Activated CD4-positive, CD25-positive, alpha-beta regulatory T cell treated with anti-CD3 and anti-CD28 coated beads, Interleukin-2, amount 50 U/mL, for 24 hours (primary cell): ENCODE measurements around the gene EHD1.

Source experiments
- ATAC-seq, 2 donors: fragments of 150-1000 bp; cut with Tn5 transposase; one replicate each; pipeline ENCODE4 v1.10.0; 2021; ENCODE audit warnings: mild to moderate bottlenecking in 1 of 2, moderate library complexity in 1 of 2

Gene EHD1

GRCh38 chr11:64878494-64879243 is at the start of gene EHD1:
EHD1 (minus strand) TSS chr11:64878621; CDS start chr11:64878464, 157 bp downstream.
- ATAC-seq, result peak; percentile 83 to 85

DNA sequence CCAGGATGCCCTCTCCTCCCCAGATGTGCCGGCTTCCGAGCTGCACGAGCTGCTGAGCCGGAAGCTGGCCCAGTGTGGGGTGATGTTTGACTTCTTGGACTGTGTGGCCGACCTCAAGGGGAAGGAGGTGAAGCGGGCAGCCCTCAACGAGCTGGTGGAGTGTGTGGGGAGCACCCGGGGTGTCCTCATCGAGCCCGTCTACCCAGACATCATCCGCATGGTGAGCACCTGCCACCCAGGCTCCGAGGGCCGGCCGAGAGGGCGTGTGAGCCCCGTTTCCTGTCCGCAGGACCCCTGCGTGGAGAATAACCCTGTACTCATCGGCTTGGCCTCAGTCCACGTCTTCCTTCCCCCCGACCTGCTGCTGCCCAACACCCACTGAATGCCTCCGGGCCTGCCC is 48.3 kb upstream of the EHD1 start:
- no peak for ATAC-seq

GRCh38 chr11:64925536-64926436 is 47.4 kb upstream of the EHD1 start:
- no peak for ATAC-seq

GRCh38 chr11:64924910-64925284 is 46.5 kb upstream of the EHD1 start:
- peak in 1 of 2 donors; percentile 0 for ATAC-seq

GRCh38 chr11:64923944-64924909 is 45.8 kb upstream of the EHD1 start, which contains the start of gene PPP2R5B:
PPP2R5B (plus strand) TSS chr11:64924689; CDS start chr11:64925735, 1,046 bp downstream.
- ATAC-seq, result peak; percentile 96 to 97

DNA sequence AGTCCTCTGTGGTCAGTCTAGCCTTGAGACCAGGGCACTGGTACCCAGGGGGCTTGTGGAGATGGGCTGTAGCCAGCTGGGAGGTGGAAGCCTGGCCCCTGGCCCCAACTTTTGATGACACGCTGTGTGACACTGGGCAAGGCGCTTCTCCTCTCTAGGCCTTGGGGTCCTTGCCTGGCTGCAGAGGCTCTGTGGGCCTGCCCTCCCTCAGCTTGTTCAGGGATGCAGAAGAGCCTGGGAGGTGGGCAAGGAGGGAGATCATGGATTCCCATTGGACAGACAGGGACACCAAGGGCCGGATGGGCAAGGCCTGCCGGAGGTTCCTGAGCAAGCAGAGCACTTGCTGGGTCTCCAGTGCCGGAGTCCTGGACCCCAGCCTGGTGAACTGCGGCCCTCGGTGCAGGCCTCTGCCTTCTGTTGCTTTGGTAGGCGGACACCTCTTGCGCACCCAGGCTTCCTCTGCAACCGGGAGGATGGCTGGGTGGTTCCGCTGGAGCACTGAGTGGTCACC is 44.8 kb upstream of the EHD1 start:
- ATAC-seq, result no peak

- ATAC-seq, result no peak
These were observed 43.0 kb upstream of the EHD1 start for GRCh38 chr11:64921384-64921783.

DNA sequence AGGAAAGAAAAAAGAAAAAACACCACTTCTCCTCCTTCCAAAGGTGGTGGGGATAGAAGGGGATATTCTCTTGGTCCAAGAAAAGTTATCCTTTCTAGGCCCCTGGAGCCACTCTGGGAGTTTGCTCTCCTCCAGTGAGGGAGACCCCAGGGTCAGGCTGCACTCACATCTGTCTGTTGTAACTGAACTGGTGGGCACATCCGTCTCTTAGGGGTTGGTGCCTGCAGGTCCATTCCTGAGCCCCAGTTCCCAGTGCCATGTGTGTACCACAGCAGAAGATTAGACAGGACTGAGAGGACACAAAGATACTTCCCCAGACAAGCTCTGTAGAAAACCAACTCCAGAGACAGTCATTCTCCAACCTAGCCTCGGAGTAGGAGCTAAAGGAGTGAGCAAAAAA is 41.7 kb upstream of the EHD1 start:
- no peak for ATAC-seq

DNA sequence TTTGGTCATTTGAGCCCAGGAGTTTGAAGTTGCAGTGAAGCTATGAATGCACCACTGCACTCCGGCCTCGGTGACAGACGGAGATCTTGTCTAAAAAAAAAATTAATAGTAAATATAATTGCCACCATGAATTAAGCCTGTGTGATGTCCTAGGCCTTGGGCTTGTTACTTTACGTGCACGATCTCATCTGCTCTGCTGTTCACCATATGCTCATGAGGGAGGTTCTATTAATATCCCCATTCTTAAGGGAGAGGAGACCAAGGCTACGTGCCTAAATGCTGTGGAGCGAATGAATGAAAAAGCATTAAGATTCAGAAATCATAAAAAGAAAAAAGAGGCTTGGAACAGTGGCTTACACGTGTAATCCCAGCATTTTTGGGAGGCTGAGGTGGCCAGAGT is 41.2 kb upstream of the EHD1 start:
- ATAC-seq, result no peak

DNA sequence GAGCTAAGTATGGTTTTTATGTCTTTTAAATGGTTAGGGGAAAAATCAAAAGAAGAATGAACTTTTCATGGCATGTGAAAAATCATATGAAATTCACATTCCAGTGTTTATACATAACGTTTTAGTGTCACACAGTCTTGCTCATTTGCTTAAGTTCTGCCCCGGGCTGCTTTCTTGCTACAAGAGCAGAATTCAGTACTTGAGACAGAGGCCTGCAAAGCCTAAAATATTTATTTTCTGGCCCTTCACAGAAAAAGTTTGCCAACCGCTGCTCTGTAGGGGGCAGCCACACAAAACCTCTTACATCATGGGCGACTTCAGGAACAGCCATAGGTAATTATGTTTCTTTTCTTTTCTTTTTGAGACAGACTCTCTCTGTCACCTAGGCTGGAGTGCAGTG is 39.6 kb upstream of the EHD1 start:
- ATAC-seq, result no peak

GRCh38 chr11:64917663-64917995 is 39.2 kb upstream of the EHD1 start:
- ATAC-seq, result no peak

GRCh38 chr11:64916775-64917662 is 38.6 kb upstream of the EHD1 start, which contains the start of gene ATG2A:
ATG2A (minus strand) TSS chr11:64917209; CDS start chr11:64917135, 74 bp downstream.
- ATAC-seq, result peak; percentile 98 to 99

DNA sequence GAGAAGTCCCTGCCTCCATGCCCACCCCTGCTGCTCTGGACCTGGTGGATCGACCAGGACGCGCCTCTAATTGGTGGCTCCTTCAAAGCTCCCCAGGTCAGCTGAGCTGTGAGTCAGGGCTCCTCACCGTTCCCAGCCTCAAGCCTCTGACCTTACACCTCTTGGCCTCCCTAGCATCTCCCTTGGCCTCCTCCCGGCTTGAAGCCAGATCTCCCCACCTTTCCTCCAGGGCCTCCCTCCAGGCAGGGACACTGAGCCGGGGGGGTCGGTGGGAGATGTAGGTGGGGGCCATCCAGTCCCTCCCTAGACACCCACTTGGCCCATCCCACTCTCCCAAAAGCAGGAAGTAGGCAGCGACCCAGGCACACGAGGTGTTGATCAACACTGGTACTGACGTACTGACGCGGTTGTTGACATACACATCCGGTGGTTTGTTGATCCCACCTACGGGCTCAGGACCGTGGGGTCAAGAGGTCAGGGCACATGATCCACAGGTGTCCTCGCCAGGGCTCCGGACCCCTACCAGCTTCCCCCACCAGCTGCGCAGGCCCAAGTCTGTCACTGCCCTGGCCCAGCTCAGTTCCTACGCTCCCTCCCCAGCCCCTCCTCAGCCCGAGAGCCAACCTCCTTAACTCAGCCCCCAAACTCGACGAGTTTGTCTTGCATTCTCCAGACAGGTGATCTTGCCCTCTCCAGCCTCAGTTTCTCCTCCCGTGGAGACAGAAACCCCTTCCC is 37.8 kb upstream of the EHD1 start:
- ATAC-seq, result no peak

GRCh38 chr11:64915376-64915887 is 37.0 kb upstream of the EHD1 start:
- no peak for ATAC-seq

GRCh38 chr11:64914123-64914522 is 35.7 kb upstream of the EHD1 start:
- no peak for ATAC-seq

GRCh38 chr11:64913171-64913727 is 34.8 kb upstream of the EHD1 start:
- ATAC-seq, result no peak

- ATAC-seq, result no peak
These were observed 33.3 kb upstream of the EHD1 start for GRCh38 chr11:64911689-64912088.

DNA sequence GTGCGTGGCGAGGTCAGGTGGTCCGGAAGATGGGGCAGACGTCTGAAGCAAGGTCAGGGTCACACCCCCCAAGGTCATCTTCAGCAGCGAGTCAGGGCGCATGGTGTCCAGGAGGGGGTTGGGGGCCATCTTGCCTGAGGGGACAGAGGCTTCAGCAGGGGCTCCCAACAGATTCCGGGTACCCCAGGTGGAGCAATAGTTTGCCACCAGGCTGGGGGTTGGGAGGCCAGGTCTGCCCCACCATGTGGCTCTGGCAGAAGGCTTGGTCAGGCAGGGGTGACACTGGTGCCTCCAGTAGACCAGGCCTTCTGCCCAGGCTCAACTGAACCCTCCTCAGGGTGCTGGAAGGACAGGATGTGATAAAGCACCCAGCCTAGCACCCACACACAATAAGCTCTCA is 32.7 kb upstream of the EHD1 start:
- no peak for ATAC-seq

DNA sequence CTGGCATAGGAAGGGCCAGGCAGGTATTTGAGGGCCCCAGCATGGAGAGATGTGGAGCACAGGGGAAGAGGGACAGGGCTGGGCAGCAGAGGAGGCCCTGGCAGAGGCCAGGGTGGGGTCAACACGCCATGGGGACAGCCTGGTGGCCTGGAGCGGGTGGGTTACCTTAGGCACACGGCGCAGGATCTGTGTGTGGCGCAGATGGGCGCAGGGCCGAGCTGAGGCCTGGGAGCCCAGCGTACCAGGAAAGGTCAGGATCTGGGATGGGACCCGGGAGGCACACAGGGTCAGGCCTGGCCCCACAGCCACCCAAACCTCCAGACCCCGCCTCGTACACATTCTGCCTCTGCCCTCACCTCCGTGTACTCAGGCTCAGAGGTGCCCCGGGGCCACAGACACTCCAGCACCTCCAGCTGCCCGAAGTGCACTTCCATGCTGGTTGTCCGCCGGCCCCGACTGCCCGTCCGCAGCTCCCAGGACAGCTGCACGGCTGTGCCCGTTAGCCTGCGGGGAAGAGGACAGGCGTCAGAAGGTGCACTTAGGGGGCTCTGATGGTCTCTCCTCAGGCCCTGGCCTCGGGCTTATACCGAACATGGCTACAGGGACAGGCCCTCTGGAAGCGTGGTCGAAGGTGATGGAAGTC is 32.2 kb upstream of the EHD1 start:
- no peak for ATAC-seq
